Measurements from ENCODE around the gene MTMR3.

The MTMR3 gene

DNA sequence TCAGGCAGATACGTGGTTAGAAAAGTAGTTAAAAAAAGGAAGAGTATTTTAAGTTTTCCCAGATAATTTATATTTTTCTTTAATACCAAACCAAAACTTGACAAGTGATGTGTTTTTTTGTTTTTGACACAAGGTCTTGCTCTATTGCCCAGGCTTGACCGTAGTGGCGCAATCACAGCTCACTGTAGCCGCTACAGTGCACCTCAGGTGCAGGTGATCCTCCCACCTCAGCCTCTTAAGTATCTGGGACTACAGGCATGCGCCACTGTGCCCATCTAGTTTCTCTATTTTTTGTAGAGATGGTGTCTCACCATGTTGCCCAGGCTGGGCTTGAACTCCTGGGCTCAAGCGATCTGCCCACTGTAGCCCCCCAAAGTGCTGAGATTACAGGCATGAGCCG, 92.5 kb downstream of the MTMR3 start:
- H3K36me3 ChIP-seq (ENCODE audit: control insufficient read depth in 1 of 2, insufficient read depth in 2 of 2, low read length in 2 of 2): peaks cover 4 to 19% of the 10 kb centered on the region in 2 donors
- H3K4me1 ChIP-seq (ENCODE audit: control insufficient read depth in 1 of 2, insufficient read depth in 2 of 2, low read length in 2 of 2): peaks cover 7 to 9% of the 10 kb centered on the region in 2 donors
- H3K9me3 ChIP-seq (ENCODE audit: control insufficient read depth in 1 of 2, low read length in 2 of 2): no peaks in the 10 kb centered on the region
- no peak overlapping the region for H3K4me3 ChIP-seq (ENCODE audit: low read depth in 1 of 2, low read length in 2 of 2)
- no peak overlapping the region for H3K9ac ChIP-seq (ENCODE audit: low read depth in 1 of 2, low read length in 2 of 2)
- no peak overlapping the region for H3K27ac ChIP-seq (ENCODE audit: low read depth, low read length)
- no peaks in the 10 kb centered on the region for H3K27me3 ChIP-seq (ENCODE audit: control insufficient read depth in 1 of 2, insufficient read depth in 2 of 2, low read length in 2 of 2)

- Histone ChIP-seq H3K4me1 (ENCODE audit: control insufficient read depth in 1 of 2, insufficient read depth in 2 of 2, low read length in 2 of 2) (peaks cover 0 to 9% of the 10 kb centered on the region in 2 donors), H3K9me3 (ENCODE audit: control insufficient read depth in 1 of 2, low read length in 2 of 2) (no peaks in the 10 kb centered on the region), H3K27me3 (ENCODE audit: control insufficient read depth in 1 of 2, insufficient read depth in 2 of 2, low read length in 2 of 2) (no peaks in the 10 kb centered on the region), H3K4me3 (ENCODE audit: low read depth in 1 of 2, low read length in 2 of 2) (no peak overlapping the region), H3K27ac (ENCODE audit: low read depth, low read length) (no peak overlapping the region), H3K36me3 (ENCODE audit: control insufficient read depth in 1 of 2, insufficient read depth in 2 of 2, low read length in 2 of 2) (peaks cover 0 to 25% of the 10 kb centered on the region in 2 donors), H3K9ac (ENCODE audit: low read depth in 1 of 2, low read length in 2 of 2) (no peak overlapping the region)
These were observed 94.1 kb downstream of the MTMR3 start for GRCh38 chr22:29977107-29977506.

- H3K36me3 ChIP-seq (ENCODE audit: control insufficient read depth in 1 of 2, insufficient read depth in 2 of 2, low read length in 2 of 2): peaks cover 0 to 25% of the 10 kb centered on the region in 2 donors
- no peaks in the 10 kb centered on the region for H3K27me3 ChIP-seq (ENCODE audit: control insufficient read depth in 1 of 2, insufficient read depth in 2 of 2, low read length in 2 of 2)
- H3K9ac ChIP-seq (ENCODE audit: low read depth in 1 of 2, low read length in 2 of 2): no peak overlapping the region
- peaks cover 3 to 18% of the 10 kb centered on the region in 2 donors for H3K4me1 ChIP-seq (ENCODE audit: control insufficient read depth in 1 of 2, insufficient read depth in 2 of 2, low read length in 2 of 2)
- no peak overlapping the region for H3K27ac ChIP-seq (ENCODE audit: low read depth, low read length)
- no peaks in the 10 kb centered on the region for H3K9me3 ChIP-seq (ENCODE audit: control insufficient read depth in 1 of 2, low read length in 2 of 2)
- no peak overlapping the region for H3K4me3 ChIP-seq (ENCODE audit: low read depth in 1 of 2, low read length in 2 of 2)
These were observed 96.9 kb downstream of the MTMR3 start for GRCh38 chr22:29979777-29980321.

DNA sequence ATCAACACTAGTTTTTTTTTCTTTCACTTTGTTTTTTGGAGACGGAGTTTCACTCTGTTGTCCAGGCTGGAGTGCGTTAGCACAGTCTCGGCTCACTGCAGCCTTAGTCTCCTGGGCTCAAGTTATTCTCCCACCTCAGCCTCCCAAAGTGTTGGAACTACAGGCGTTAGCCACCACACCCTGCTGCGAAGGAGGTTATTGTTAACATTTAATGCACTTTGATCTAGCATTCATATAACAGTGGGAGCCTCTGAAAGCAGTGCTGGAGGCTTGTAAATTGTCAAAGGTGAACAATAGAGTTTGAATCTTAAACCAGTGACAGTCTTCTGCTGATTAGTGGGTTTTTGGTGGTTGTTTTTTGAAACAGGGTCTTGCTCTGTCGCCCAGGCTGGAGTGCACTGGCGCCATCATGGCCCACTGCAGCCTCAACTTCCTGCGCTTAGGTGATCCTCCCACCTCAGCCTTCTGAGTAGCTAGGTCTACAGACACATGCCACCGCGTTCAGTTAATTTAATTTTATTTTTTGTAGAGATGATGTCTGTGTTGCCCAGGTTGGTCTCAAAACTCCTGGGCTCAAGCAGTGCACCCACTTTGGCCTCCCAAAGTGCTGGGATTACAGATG, 100.4 kb downstream of the MTMR3 start:
- peaks cover 3 to 18% of the 10 kb centered on the region in 2 donors for H3K4me1 ChIP-seq (ENCODE audit: control insufficient read depth in 1 of 2, insufficient read depth in 2 of 2, low read length in 2 of 2)

GRCh38 chr22:29985912-29986311, 102.9 kb downstream of the MTMR3 start:
- Histone ChIP-seq H3K9me3 (ENCODE audit: control insufficient read depth in 1 of 2, low read length in 2 of 2) (no peaks in the 10 kb centered on the region), H3K4me3 (ENCODE audit: low read depth in 1 of 2, low read length in 2 of 2) (no peak overlapping the region)

More for the DNA sequence above, 100.4 kb downstream of the MTMR3 start:
- Histone ChIP-seq H3K27me3 (ENCODE audit: control insufficient read depth in 1 of 2, insufficient read depth in 2 of 2, low read length in 2 of 2) (no peaks in the 10 kb centered on the region), H3K9ac (ENCODE audit: low read depth in 1 of 2, low read length in 2 of 2) (no peak overlapping the region), H3K36me3 (ENCODE audit: control insufficient read depth in 1 of 2, insufficient read depth in 2 of 2, low read length in 2 of 2) (peaks cover 0 to 29% of the 10 kb centered on the region in 2 donors), H3K9me3 (ENCODE audit: control insufficient read depth in 1 of 2, low read length in 2 of 2) (no peaks in the 10 kb centered on the region), H3K4me3 (ENCODE audit: low read depth in 1 of 2, low read length in 2 of 2) (no peak overlapping the region), H3K27ac (ENCODE audit: low read depth, low read length) (no peak overlapping the region)

GRCh38 chr22:29987137-29987536, 104.2 kb downstream of the MTMR3 start:
- Histone ChIP-seq H3K4me1 (ENCODE audit: control insufficient read depth in 1 of 2, insufficient read depth in 2 of 2, low read length in 2 of 2) (peaks cover 3 to 9% of the 10 kb centered on the region in 2 donors), H3K4me3 (ENCODE audit: low read depth in 1 of 2, low read length in 2 of 2) (no peak overlapping the region), H3K9ac (ENCODE audit: low read depth in 1 of 2, low read length in 2 of 2) (no peak overlapping the region), H3K9me3 (ENCODE audit: control insufficient read depth in 1 of 2, low read length in 2 of 2) (no peaks in the 10 kb centered on the region), H3K27ac (ENCODE audit: low read depth, low read length) (no peak overlapping the region), H3K36me3 (ENCODE audit: control insufficient read depth in 1 of 2, insufficient read depth in 2 of 2, low read length in 2 of 2) (peaks cover 9 to 27% of the 10 kb centered on the region in 2 donors), H3K27me3 (ENCODE audit: control insufficient read depth in 1 of 2, insufficient read depth in 2 of 2, low read length in 2 of 2) (no peaks in the 10 kb centered on the region)

More at GRCh38 chr22:29985912-29986311, 102.9 kb downstream of the MTMR3 start:
- Histone ChIP-seq H3K27me3 (ENCODE audit: control insufficient read depth in 1 of 2, insufficient read depth in 2 of 2, low read length in 2 of 2) (no peaks in the 10 kb centered on the region), H3K4me1 (ENCODE audit: control insufficient read depth in 1 of 2, insufficient read depth in 2 of 2, low read length in 2 of 2) (peaks cover 3 to 9% of the 10 kb centered on the region in 2 donors), H3K36me3 (ENCODE audit: control insufficient read depth in 1 of 2, insufficient read depth in 2 of 2, low read length in 2 of 2) (peaks cover 3 to 21% of the 10 kb centered on the region in 2 donors), H3K9ac (ENCODE audit: low read depth in 1 of 2, low read length in 2 of 2) (no peak overlapping the region), H3K27ac (ENCODE audit: low read depth, low read length) (no peak overlapping the region)

GRCh38 chr22:29988719-29989118, 105.7 kb downstream of the MTMR3 start:
- Histone ChIP-seq H3K36me3 (ENCODE audit: control insufficient read depth in 1 of 2, insufficient read depth in 2 of 2, low read length in 2 of 2) (peaks cover 9 to 35% of the 10 kb centered on the region in 2 donors), H3K27ac (ENCODE audit: low read depth, low read length) (no peak overlapping the region), H3K4me1 (ENCODE audit: control insufficient read depth in 1 of 2, insufficient read depth in 2 of 2, low read length in 2 of 2) (no peaks in the 10 kb centered on the region), H3K4me3 (ENCODE audit: low read depth in 1 of 2, low read length in 2 of 2) (no peak overlapping the region), H3K9ac (ENCODE audit: low read depth in 1 of 2, low read length in 2 of 2) (no peak overlapping the region), H3K27me3 (ENCODE audit: control insufficient read depth in 1 of 2, insufficient read depth in 2 of 2, low read length in 2 of 2) (no peaks in the 10 kb centered on the region), H3K9me3 (ENCODE audit: control insufficient read depth in 1 of 2, low read length in 2 of 2) (no peaks in the 10 kb centered on the region)

- peaks cover 9 to 35% of the 10 kb centered on the region in 2 donors for H3K36me3 ChIP-seq (ENCODE audit: control insufficient read depth in 1 of 2, insufficient read depth in 2 of 2, low read length in 2 of 2)
- no peaks in the 10 kb centered on the region for H3K9me3 ChIP-seq (ENCODE audit: control insufficient read depth in 1 of 2, low read length in 2 of 2)
- no peak overlapping the region for H3K4me3 ChIP-seq (ENCODE audit: low read depth in 1 of 2, low read length in 2 of 2)
- no peaks in the 10 kb centered on the region for H3K27me3 ChIP-seq (ENCODE audit: control insufficient read depth in 1 of 2, insufficient read depth in 2 of 2, low read length in 2 of 2)
- no peak overlapping the region for H3K9ac ChIP-seq (ENCODE audit: low read depth in 1 of 2, low read length in 2 of 2)
- H3K4me1 ChIP-seq (ENCODE audit: control insufficient read depth in 1 of 2, insufficient read depth in 2 of 2, low read length in 2 of 2): peaks cover under 1% of the 10 kb centered on the region in 2 donors
- H3K27ac ChIP-seq (ENCODE audit: low read depth, low read length): no peak overlapping the region
These were observed 106.5 kb downstream of the MTMR3 start for GRCh38 chr22:29989446-29989845.

- H3K9ac ChIP-seq (ENCODE audit: low read depth in 1 of 2, low read length in 2 of 2): no peak overlapping the region
- H3K27ac ChIP-seq (ENCODE audit: low read depth, low read length): no peak overlapping the region
- H3K27me3 ChIP-seq (ENCODE audit: control insufficient read depth in 1 of 2, insufficient read depth in 2 of 2, low read length in 2 of 2): no peaks in the 10 kb centered on the region
- no peak overlapping the region for H3K4me3 ChIP-seq (ENCODE audit: low read depth in 1 of 2, low read length in 2 of 2)
- H3K9me3 ChIP-seq (ENCODE audit: control insufficient read depth in 1 of 2, low read length in 2 of 2): no peaks in the 10 kb centered on the region
- H3K4me1 ChIP-seq (ENCODE audit: control insufficient read depth in 1 of 2, insufficient read depth in 2 of 2, low read length in 2 of 2): peaks cover 10 to 15% of the 10 kb centered on the region in 2 donors
- H3K36me3 ChIP-seq (ENCODE audit: control insufficient read depth in 1 of 2, insufficient read depth in 2 of 2, low read length in 2 of 2): peaks cover 9 to 27% of the 10 kb centered on the region in 2 donors
These were observed 109.6 kb downstream of the MTMR3 start for GRCh38 chr22:29992341-29993275.
